ENCODE data around the gene RAD51B.

DNA sequence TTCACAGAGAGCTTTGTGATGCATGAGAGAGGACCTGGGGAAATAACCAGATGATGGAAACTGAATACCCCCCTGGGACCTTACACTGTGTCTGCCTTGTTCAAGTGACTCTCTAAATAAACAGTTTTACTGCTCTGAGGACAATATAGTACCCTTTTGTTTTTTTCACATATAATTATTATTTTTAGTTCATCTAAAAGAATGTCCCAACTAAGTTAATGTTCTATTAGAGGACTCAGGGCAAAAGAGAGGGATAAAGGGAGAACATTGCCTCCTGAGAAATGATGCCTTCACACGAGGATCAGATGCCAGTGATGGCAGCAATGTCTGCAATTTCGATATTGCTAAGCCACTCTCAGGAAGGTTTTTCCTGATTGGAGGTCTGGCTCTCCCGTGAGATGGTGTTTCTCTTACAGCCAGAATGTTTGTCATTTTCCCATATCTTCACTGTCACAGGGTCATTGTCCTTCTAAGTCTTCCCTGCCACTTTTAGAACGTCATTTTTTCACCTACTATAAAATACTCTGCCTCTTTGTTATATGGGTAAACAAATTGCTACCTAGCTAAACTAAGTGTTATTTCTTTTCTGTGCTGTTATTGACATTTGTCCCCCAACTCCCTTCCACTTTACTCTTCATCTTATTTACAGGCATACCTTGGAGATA is 201.6 kb downstream of the RAD51B start:
- TF ChIP-seq SUZ12 (IDR thresholded peaks at IDR 0.05; ENCODE audit: extremely low read depth, insufficient read depth, insufficient read length): no peak
- TF ChIP-seq YY1 (IDR thresholded peaks at IDR 0.05; ENCODE audit: insufficient read depth, insufficient read length): no peak
- TF ChIP-seq ZNF274 (IDR thresholded peaks at IDR 0.05; ENCODE audit: low read depth, low read length): no peak
